Effector memory CD8-positive, alpha-beta T cell (primary cell): ENCODE results near the gene SFTPA1.
"Not testable (repeated sequence)": the region's sequence is repeated elsewhere in the genome, so short reads cannot be mapped to it uniquely, and the experiment has no call there.

Source experiments
- ATAC-seq: fragments of 150-1000 bp; cut with Tn5 transposase; replicated peaks from 2 replicates; pipeline ENCODE4 v1.10.0; 2021; ENCODE audit warnings: mild to moderate bottlenecking, moderate library complexity
- DNase-seq, 3 experiments: peaks; one replicate each; pipeline ENCODE4 v3.0.0; 2021
- H3K27ac Mint-ChIP-seq, 2 donors: one replicate each; pipeline ENCODE4 v1.8.0; 2022; ENCODE audit warnings: mild to moderate bottlenecking in 2 of 2, mixed read lengths in 2 of 2, moderate library complexity in 2 of 2
- H3K27me3 Mint-ChIP-seq, 2 donors: one replicate each; pipeline ENCODE4 v1.8.0; 2022; ENCODE audit warnings: mixed read lengths in 2 of 2
- H3K36me3 Mint-ChIP-seq: one replicate; pipeline ENCODE4 v1.8.0; 2022; ENCODE audit warnings: mild to moderate bottlenecking, moderate library complexity, mixed read lengths; ENCODE audit not compliant: insufficient read depth
- H3K4me1 Mint-ChIP-seq, 2 donors: one replicate each; pipeline ENCODE4 v1.8.0; 2022; ENCODE audit warnings: low read depth in 2 of 2, mixed read lengths in 2 of 2
- H3K4me3 Mint-ChIP-seq, 2 donors: one replicate each; pipeline ENCODE4 v1.8.0; 2022; ENCODE audit warnings: mild to moderate bottlenecking in 2 of 2, mixed read lengths in 2 of 2, moderate library complexity in 2 of 2
- H3K9me3 Mint-ChIP-seq, 2 donors: one replicate each; pipeline ENCODE4 v1.8.0; 2022; ENCODE audit warnings: mixed read lengths in 2 of 2
- total RNA-seq, 9 experiments: gene quantifications; one replicate each; lab custom pipeline; 2026; lab: John Stamatoyannopoulos, UW

SFTPA1 gene
- 0 to 0.25 (median 0) reads per million in 9 experiments for total RNA-seq

DNA sequence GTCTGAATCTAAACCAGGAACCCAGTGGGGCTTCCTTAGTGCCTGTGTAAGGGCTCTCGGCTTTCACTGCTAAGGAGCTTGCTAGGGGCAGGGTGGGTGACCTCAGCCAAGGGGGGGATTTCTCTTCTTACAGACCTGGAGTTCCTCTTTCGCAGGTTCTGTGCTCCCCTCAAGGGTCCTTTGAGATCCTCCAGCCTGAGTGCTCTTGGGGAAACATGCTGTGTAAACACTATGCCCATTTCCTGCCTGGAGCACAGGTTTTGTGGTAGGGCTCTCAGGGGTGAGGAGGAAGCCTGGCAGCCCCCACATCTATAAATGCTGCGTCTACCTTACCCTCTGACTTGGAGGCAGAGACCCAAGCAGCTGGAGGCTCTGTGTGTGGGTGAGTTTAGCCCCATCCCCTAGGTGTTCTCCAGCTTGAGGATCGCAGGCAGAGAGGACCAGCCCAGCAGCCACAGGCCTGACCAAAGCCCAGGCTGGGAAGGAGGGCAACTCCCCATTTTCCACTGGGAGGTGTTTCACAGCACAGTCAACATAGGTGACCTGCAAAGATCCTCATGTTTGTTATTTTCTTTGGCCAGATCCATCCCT, at the start of gene SFTPA1:
TSS of gene SFTPA1 (plus strand) at position 339 of the 591 bp plus-strand sequence. CDS start 887 bp downstream, outside the sequence.
- no peak within 1 kb of the TSS for H3K27ac Mint-ChIP-seq
- H3K36me3 Mint-ChIP-seq = peaks cover under 1% of the 10 kb centered on the region
- no peaks in the 10 kb centered on the region for H3K4me1 Mint-ChIP-seq
- ATAC-seq = no peak
- peaks cover 9 to 42% of the 10 kb centered on the region in 2 donors for H3K27me3 Mint-ChIP-seq
- no peak for DNase-seq
- no peak within 1 kb of the TSS for H3K4me3 Mint-ChIP-seq
- no peaks in the 10 kb centered on the region for H3K9me3 Mint-ChIP-seq

GRCh38 chr10:79561257-79561656, 49.5 kb upstream of the SFTPA1 start:
- H3K4me1 Mint-ChIP-seq = peaks cover 4 to 7% of the 10 kb centered on the region in 2 donors
- DNase-seq = no peak
- H3K4me3 Mint-ChIP-seq = no peak overlapping the region
- no peak overlapping the region for H3K27ac Mint-ChIP-seq
- no peaks in the 10 kb centered on the region for H3K9me3 Mint-ChIP-seq
- H3K27me3 Mint-ChIP-seq = peaks cover 25 to 32% of the 10 kb centered on the region in 2 donors
- H3K36me3 Mint-ChIP-seq = no peaks in the 10 kb centered on the region
- ATAC-seq = no peak

GRCh38 chr10:79562135-79562756, 48.5 kb upstream of the SFTPA1 start:
- peak; percentile 28 to 49 (median 30) for DNase-seq
- Mint-ChIP-seq H3K36me3 (no peaks in the 10 kb centered on the region), H3K27me3 (peaks cover 32 to 39% of the 10 kb centered on the region in 2 donors), H3K27ac (no peak overlapping the region), H3K4me1 (peaks cover 4 to 7% of the 10 kb centered on the region in 2 donors), H3K9me3 (no peaks in the 10 kb centered on the region), H3K4me3 (no peak overlapping the region)
- ATAC-seq = peak; percentile 51

- Mint-ChIP-seq H3K4me3 (no peak overlapping the region), H3K36me3 (no peaks in the 10 kb centered on the region), H3K9me3 (no peaks in the 10 kb centered on the region), H3K4me1 (peaks cover 4 to 7% of the 10 kb centered on the region in 2 donors), H3K27ac (no peak overlapping the region), H3K27me3 (peaks cover 44 to 45% of the 10 kb centered on the region in 2 donors)
- no peak for ATAC-seq
- DNase-seq = no peak
These were observed 47.3 kb upstream of the SFTPA1 start for GRCh38 chr10:79563426-79563825.

GRCh38 chr10:79570624-79571023, 40.1 kb upstream of the SFTPA1 start:
- not testable (repeated sequence) for H3K4me3 Mint-ChIP-seq, H3K9me3 Mint-ChIP-seq
- peaks cover 71 to 79% of the 10 kb centered on the region in 2 donors for H3K27me3 Mint-ChIP-seq

DNA sequence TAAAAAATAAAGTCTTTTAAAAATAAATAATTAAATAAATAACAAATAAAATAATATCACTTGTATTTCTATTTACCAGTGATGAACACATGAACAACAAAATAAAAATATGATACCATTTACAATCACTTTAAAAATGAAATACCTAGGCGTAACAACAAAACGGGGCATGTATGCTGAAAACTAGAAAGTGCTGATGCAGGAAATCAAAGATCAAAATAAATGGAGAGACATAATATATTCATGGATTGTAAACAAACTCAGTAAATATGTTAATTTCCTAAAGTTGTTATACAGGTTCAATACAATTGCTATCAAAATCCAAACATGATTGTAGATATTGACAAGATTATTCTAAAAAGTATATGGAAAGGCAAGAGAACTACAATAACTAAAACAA, 31.4 kb upstream of the SFTPA1 start:
- ATAC-seq (no peak), DNase-seq (no peak)
- Mint-ChIP-seq H3K36me3 (no peaks in the 10 kb centered on the region), H3K27ac (no peak overlapping the region), H3K4me1 (no peaks in the 10 kb centered on the region), H3K4me3 (no peak overlapping the region), H3K9me3 (no peaks in the 10 kb centered on the region), H3K27me3 (peaks cover 3 to 10% of the 10 kb centered on the region in 2 donors)

More at GRCh38 chr10:79570624-79571023, 40.1 kb upstream of the SFTPA1 start:
- not testable (repeated sequence) for DNase-seq, ATAC-seq, H3K36me3 Mint-ChIP-seq, H3K27ac Mint-ChIP-seq, H3K4me1 Mint-ChIP-seq

DNA sequence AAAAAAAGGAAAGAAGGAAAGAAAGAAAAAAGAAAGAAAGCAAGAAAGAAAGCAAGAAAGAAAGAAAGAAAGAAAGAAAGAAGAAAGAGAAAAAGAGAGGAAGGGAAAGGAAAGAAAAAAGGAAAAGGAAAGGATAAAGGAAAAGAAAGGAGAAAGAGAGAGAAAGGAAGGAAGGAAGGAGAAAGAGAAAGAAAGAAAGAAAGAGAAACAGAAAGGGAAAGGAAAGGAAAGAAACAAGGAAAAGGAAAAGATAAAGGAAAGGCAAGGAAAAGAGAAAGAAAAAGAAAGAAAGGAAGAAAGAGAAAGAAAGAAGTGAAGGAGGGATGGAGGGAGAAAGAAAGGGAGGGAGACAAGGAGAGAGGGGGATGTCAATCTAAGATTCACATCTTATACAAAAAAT, 29.7 kb upstream of the SFTPA1 start:
- no peak overlapping the region for H3K27ac Mint-ChIP-seq
- H3K36me3 Mint-ChIP-seq = no peaks in the 10 kb centered on the region
- DNase-seq = no peak
- peaks cover 15 to 16% of the 10 kb centered on the region in 2 donors for H3K27me3 Mint-ChIP-seq
- ATAC-seq = no peak
- H3K4me3 Mint-ChIP-seq = no peak overlapping the region
- H3K4me1 Mint-ChIP-seq = no peaks in the 10 kb centered on the region
- no peaks in the 10 kb centered on the region for H3K9me3 Mint-ChIP-seq

DNA sequence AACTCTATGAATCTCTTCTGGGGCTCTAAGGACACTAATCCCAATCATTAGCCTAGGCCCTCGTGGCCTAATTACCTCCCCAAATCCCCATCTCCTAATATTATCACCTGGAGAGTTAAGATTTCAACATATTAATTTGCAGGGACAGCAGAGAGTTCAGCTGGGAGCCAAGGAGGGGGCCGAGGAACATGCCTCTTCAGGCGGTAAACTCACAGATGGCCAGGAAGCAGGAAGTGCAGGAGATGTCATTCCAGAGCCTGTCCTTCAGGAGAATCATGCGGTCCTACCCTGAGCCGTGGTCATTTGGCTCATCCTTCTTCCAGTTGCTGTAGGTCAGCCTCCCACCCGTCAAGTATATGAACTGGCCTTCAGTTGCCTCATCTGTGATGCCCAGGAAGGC, 28.6 kb upstream of the SFTPA1 start:
- Mint-ChIP-seq H3K27me3 (peaks cover 23 to 25% of the 10 kb centered on the region in 2 donors), H3K36me3 (no peaks in the 10 kb centered on the region), H3K27ac (no peak overlapping the region), H3K4me3 (no peak overlapping the region), H3K4me1 (no peaks in the 10 kb centered on the region), H3K9me3 (no peaks in the 10 kb centered on the region)
- no peak for DNase-seq
- no peak for ATAC-seq

DNA sequence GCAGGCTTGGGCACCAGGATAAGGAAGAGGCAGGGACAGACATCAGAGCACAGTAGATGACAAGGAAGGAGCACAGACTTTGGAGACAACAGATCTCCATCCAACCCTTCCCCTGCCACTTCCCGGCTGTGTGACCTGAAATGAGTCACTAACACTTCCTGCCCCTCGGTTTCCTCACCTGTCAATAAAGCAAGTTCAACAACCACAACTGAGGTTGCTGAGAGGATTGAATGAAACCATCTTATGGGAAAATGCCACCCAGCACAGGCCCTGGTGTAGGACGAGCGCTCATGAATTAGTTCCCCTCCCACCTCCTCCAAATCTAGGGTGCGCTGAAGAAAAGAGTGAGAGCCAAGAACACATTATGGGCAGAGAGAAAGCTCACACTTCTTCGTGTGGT, 27.8 kb upstream of the SFTPA1 start:
- ATAC-seq, H3K9me3 Mint-ChIP-seq, H3K36me3 Mint-ChIP-seq, DNase-seq, H3K4me3 Mint-ChIP-seq, H3K4me1 Mint-ChIP-seq, H3K27ac Mint-ChIP-seq: not testable (repeated sequence)
- H3K27me3 Mint-ChIP-seq = peaks cover 26 to 27% of the 10 kb centered on the region in 2 donors

- H3K4me3 Mint-ChIP-seq = no peak overlapping the region
- ATAC-seq (no peak), DNase-seq (no peak)
- H3K27ac Mint-ChIP-seq = no peak overlapping the region
- H3K36me3 Mint-ChIP-seq = no peaks in the 10 kb centered on the region
- H3K4me1 Mint-ChIP-seq = no peaks in the 10 kb centered on the region
- H3K9me3 Mint-ChIP-seq = no peaks in the 10 kb centered on the region
- peaks cover 26 to 27% of the 10 kb centered on the region in 2 donors for H3K27me3 Mint-ChIP-seq
These were observed 27.2 kb upstream of the SFTPA1 start for GRCh38 chr10:79583488-79584024.

GRCh38 chr10:79585870-79586527, 24.7 kb upstream of the SFTPA1 start:
- ATAC-seq = no peak
- Mint-ChIP-seq H3K27ac (no peak overlapping the region), H3K4me1 (no peaks in the 10 kb centered on the region), H3K9me3 (no peaks in the 10 kb centered on the region), H3K4me3 (no peak overlapping the region), H3K27me3 (peaks cover 51 to 52% of the 10 kb centered on the region in 2 donors), H3K36me3 (no peaks in the 10 kb centered on the region)
- no peak for DNase-seq

GRCh38 chr10:79586933-79587332, 23.8 kb upstream of the SFTPA1 start:
- no peaks in the 10 kb centered on the region for H3K4me1 Mint-ChIP-seq
- H3K27me3 Mint-ChIP-seq = peaks cover 56 to 60% of the 10 kb centered on the region in 2 donors
- H3K36me3 Mint-ChIP-seq = no peaks in the 10 kb centered on the region
- no peak overlapping the region for H3K4me3 Mint-ChIP-seq
- H3K9me3 Mint-ChIP-seq = no peaks in the 10 kb centered on the region
- no peak overlapping the region for H3K27ac Mint-ChIP-seq
- DNase-seq (no peak), ATAC-seq (no peak)

- H3K4me3 Mint-ChIP-seq = no peak overlapping the region
- H3K9me3 Mint-ChIP-seq = no peaks in the 10 kb centered on the region
- ATAC-seq (no peak), DNase-seq (no peak)
- H3K27ac Mint-ChIP-seq = no peak overlapping the region
- H3K36me3 Mint-ChIP-seq = no peaks in the 10 kb centered on the region
- H3K4me1 Mint-ChIP-seq = no peaks in the 10 kb centered on the region
- H3K27me3 Mint-ChIP-seq = peaks cover 56 to 62% of the 10 kb centered on the region in 2 donors
These were observed 21.9 kb upstream of the SFTPA1 start for GRCh38 chr10:79588800-79589199.
